Measurements from ENCODE around the gene DOCK2.

The DOCK2 gene

DNA sequence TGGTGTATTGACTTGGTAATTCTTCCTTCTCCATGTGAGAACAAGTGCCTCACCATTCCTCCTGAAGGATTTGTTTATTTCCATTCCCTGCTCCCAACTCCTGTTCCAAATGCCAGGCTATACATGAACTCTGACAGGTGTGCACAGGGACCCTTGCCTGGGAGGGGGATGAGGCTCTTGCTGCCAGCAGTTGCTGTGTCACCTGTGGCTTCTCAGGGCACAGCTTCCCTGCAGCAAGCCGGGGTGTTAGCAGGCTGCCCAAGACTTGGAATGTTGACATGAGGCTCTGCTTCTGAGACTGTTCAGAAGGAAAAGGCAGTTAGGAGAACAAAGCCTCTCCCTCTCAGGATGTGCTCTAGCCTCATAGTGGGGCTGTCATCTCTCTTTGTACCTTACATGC lies 131.3 kb downstream of the DOCK2 start:
- Mint-ChIP-seq H3K27me3 (no peaks in the 10 kb centered on the region), H3K36me3 (peaks cover 66% of the 10 kb centered on the region), H3K4me1 (peaks cover 19% of the 10 kb centered on the region), H3K4me3 (no peak overlapping the region), H3K9me3 (peaks cover 1% of the 10 kb centered on the region), H3K27ac (no peak overlapping the region)
- ATAC-seq (ENCODE audit: low read depth): no peak
- DNase-seq (ENCODE audit: low spot score in 2 of 2): no peak

DNA sequence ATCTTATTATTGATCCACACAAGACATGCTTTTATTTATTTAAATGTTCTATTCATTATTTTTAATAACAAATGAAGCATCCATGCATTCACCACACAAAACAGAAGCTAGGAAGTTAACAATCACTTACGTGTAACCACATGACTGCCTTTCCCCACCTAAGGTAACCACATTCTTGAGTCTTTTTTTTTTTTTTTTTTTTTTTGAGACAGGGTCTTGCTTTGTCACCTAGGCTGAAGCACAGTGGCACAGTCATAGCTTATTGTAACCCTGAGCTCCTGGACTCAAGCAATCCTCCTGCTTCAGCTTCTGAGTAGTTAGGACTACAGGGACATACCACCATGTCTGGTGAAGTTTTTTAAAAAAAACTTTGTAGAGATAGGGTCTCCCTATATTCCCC lies 133.0 kb downstream of the DOCK2 start:
- DNase-seq (ENCODE audit: low spot score in 2 of 2) (no peak), ATAC-seq (ENCODE audit: low read depth) (no peak)
- Mint-ChIP-seq H3K27me3 (no peaks in the 10 kb centered on the region), H3K4me1 (peaks cover 17% of the 10 kb centered on the region), H3K9me3 (peaks cover 1% of the 10 kb centered on the region), H3K27ac (no peak overlapping the region), H3K4me3 (no peak overlapping the region), H3K36me3 (peaks cover 57% of the 10 kb centered on the region)

DNA sequence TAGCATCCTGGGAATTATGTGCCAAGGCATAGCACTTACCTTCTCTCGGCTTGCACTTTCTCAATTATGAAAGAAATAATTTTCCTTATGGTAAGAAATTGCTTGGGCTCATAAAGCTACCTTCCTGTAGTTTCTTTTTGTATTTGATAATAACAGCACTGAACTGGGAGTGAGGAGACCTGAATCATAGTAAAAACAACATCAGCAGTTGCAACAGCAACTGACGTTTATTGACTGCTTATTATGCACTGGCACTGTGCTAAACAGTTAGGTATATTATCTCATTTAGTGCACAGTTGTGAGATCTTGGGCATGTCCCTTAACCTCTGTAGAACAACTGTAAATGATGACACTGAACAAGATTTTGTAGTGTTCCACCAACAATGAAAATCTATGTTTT lies 135.2 kb downstream of the DOCK2 start:
- peaks cover 51% of the 10 kb centered on the region for H3K36me3 Mint-ChIP-seq
- no peak for ATAC-seq (ENCODE audit: low read depth)

DNA sequence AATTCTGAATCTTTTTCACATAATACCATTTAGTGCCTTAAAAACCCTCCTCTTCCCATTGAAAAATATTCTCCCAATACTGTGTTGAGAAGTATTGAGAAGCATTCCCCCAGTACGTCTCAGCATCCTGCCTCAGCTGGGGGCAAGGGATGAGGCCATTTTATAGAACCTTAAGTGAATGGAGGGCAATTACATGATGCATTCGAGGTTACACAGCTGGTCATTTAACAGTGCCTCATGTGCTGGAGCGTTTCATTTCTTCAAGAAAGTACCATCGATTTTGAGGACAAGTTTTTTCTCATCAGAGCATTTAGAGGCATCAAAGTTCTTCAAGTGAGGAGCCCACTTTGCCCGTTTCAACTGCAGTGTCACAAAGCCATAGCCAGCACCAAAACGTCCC lies 135.6 kb downstream of the DOCK2 start:
- H3K36me3 Mint-ChIP-seq: peaks cover 50% of the 10 kb centered on the region
- no peak overlapping the region for H3K4me3 Mint-ChIP-seq
- DNase-seq (ENCODE audit: low spot score in 2 of 2) (no peak), ATAC-seq (ENCODE audit: low read depth) (no peak)
- H3K9me3 Mint-ChIP-seq: no peaks in the 10 kb centered on the region
- H3K27me3 Mint-ChIP-seq: no peaks in the 10 kb centered on the region
- no peak overlapping the region for H3K27ac Mint-ChIP-seq
- H3K4me1 Mint-ChIP-seq: peaks cover 14% of the 10 kb centered on the region

More for the DNA sequence above, 135.2 kb downstream of the DOCK2 start:
- Mint-ChIP-seq H3K9me3 (no peaks in the 10 kb centered on the region), H3K4me3 (no peak overlapping the region), H3K27me3 (no peaks in the 10 kb centered on the region), H3K27ac (no peak overlapping the region), H3K4me1 (peaks cover 11% of the 10 kb centered on the region)
- no peak for DNase-seq (ENCODE audit: low spot score in 2 of 2)

DNA sequence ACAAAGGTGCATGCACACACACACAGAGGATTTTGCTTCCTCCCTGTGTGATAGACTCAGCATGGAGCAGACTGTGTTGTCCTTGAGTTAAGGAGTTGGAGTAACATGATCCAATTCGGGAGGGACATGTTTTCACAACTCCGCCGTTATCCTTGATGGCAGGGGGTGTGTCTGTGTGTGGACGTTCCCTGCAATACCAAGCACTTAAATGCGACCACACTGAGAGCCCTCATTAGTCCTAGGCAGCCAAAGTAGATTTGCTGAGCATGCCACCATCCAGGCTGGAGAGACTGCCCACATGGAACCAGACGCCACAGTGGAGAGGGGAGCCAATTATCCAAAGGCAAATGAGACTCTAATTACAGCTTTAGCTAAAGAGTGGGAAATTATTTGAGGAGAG lies 140.1 kb downstream of the DOCK2 start:
- Mint-ChIP-seq H3K9me3 (no peaks in the 10 kb centered on the region), H3K27me3 (no peaks in the 10 kb centered on the region), H3K4me3 (no peak overlapping the region), H3K27ac (peak overlapping the region; percentile 47), H3K4me1 (peaks cover 20% of the 10 kb centered on the region), H3K36me3 (peaks cover 38% of the 10 kb centered on the region)
- no peak for DNase-seq (ENCODE audit: low spot score in 2 of 2)
- ATAC-seq (ENCODE audit: low read depth): no peak

DNA sequence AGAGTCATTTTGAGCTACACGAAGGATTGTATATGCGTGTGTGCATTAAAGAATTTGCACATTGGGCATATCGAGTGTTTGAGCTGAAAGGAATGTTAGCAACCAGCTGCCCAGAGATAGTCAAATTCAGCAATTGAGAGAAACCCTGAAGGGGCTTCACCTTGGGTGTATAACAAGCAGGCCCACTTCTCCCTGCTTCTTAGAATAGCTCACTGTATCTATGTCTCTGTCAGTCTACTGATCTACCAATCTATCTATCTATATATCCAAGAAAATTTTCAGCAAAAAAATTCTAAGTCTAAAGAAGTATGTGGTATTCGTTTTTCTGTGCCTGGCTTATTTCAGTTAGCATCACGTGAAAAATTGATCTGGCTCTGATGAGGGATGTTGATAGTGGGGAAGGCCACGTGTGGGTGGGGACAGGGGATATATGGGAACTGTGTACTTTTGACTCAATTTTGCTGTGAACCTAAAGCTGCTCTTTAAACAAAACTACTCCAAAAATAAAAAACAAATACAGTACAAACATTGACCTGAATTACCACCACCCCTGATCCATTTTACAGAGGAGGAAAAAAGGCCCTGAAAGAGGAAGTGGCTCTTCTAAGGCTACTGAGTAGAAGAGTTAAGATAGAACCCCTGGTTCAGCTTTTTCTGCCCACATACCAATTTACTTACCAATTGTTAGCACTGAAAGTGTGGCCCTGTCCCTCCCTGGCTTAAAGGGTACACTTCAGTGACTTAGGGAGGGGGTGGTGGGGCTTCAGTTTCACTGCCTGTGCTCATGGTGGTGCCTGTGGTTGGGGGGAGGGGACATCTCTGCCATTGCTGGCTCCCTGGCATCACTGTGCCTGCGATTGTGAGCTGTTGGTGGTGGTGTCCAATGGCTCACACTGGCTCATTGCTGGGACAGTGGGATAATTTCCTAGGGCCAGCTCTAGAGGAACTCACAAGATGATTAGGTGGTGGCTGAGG lies 141.8 kb downstream of the DOCK2 start:
- ATAC-seq (ENCODE audit: low read depth) (peak; percentile 92), DNase-seq (ENCODE audit: low spot score in 2 of 2) (peak in 1 of 2 donors; percentile 13)
- Mint-ChIP-seq H3K36me3 (peaks cover 27% of the 10 kb centered on the region), H3K27ac (peak overlapping the region; percentile 74), H3K4me3 (no peak overlapping the region), H3K9me3 (no peaks in the 10 kb centered on the region), H3K4me1 (peaks cover 20% of the 10 kb centered on the region), H3K27me3 (no peaks in the 10 kb centered on the region)

DNA sequence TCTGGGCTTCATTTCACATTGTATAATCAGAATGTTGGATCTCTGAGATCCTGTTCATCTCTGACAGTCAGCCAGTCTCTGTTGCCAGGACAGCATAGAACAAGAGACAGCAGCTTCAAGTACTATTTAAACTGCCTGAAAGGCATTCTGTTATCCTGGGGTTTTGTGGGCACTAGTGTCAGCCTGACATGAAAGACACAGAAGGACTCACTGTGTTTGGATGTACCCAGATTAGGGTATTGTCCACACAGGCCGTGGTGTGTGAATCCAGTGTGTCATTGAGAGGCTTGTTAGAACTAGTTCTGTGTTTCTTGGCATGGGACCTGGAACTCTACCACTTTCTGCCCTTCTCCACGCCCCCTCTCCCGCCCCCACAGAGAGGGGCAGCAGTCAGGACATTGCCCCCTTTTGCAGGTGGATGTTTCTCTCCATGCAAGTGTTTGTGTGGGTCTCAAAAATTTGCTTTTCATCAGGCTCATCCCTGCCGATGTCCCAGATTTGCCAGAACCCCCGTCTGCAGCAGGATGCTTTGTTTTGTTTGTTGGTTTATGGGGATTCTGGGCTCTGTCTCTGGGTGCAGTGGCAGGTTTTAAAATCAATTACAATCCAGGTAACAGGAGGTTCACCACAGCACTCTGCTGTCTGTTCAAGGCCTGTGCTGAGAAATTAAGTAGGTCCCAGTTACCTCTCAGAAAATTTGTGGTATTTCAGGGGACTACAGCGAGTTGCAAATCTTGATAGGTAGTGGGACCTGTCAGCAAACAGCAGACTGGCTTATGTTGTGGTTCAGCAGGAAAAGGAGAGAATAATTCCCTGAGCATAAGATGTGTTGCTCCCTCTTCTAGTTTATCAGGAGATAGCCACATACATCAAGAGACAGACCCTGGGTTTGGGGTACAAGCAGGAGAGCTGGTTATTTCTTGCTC lies 144.6 kb downstream of the DOCK2 start:
- ATAC-seq (ENCODE audit: low read depth): no peak
- no peak overlapping the region for H3K4me3 Mint-ChIP-seq

DNA sequence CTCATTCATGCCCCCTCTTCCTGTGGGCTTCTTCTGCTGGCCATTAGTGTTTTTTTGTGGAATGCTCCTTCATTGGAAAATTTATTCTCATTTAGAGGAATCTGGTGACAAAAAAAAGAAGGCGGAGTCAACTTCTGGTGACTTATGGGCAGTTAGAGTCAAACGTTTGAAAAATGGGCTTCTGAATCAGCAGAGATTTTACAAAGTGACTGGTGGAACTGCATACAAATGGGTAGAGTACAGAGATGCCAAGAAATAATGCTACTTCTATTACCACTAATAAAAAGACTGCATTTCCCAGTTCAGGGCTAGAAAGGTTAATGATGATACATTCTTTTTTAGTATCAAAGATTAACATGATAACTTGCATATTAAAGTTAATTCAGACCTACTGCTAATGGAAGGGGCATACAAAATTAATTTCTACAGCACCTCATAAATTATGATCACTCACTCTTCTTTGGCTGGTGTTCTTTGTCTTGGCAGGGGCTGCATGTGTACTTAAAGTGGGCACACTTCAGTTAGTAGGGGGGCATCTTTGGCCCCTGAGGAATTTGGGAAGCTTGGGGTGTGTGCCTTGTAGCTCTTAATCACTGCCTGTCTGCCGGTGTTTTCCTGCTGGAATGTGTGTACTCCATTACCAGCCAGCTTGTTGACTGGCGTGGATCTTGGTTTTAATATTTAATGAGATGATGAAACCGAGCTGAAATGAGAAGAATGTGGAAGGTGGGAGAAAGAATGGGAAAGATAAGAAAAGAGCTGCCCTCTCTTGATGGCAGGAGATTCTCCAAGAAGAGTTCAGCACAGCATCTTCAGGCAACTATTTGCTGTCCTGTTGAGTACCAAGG lies 148.9 kb downstream of the DOCK2 start:
- no peaks in the 10 kb centered on the region for H3K9me3 Mint-ChIP-seq
- no peak overlapping the region for H3K4me3 Mint-ChIP-seq
- no peaks in the 10 kb centered on the region for H3K27me3 Mint-ChIP-seq
- ATAC-seq (ENCODE audit: low read depth) (no peak), DNase-seq (ENCODE audit: low spot score in 2 of 2) (no peak)
- H3K4me1 Mint-ChIP-seq: peaks cover 5% of the 10 kb centered on the region
- peaks cover 41% of the 10 kb centered on the region for H3K36me3 Mint-ChIP-seq
- no peak overlapping the region for H3K27ac Mint-ChIP-seq

More for the DNA sequence above, 144.6 kb downstream of the DOCK2 start:
- Mint-ChIP-seq H3K27ac (no peak overlapping the region), H3K4me1 (peaks cover 20% of the 10 kb centered on the region), H3K36me3 (peaks cover 25% of the 10 kb centered on the region), H3K9me3 (no peaks in the 10 kb centered on the region), H3K27me3 (no peaks in the 10 kb centered on the region)
- DNase-seq (ENCODE audit: low spot score in 2 of 2): no peak

DNA sequence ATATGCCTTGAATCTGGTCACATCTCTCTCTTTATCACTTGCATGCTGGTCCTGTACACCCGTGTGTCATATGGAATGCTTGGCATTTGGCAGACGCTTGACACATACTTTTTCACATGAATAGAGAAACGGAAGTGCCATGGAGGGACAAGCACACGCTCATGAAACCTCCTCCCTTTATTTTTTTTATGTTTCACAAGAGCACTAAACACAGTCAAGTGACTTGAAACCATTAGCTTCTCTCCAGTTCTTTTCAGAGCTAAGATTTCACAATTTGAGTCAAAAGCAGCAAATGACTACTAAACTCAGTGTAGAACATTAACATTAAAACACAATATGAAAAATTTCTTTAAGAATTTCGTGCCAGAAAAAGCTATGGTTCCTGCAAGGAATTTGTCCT lies 151.1 kb downstream of the DOCK2 start:
- H3K27ac Mint-ChIP-seq: peak overlapping the region; percentile 58
- peaks cover 5% of the 10 kb centered on the region for H3K4me1 Mint-ChIP-seq
- H3K9me3 Mint-ChIP-seq: no peaks in the 10 kb centered on the region
- no peak overlapping the region for H3K4me3 Mint-ChIP-seq
- no peak for DNase-seq (ENCODE audit: low spot score in 2 of 2)
- ATAC-seq (ENCODE audit: low read depth): no peak
- peaks cover 42% of the 10 kb centered on the region for H3K36me3 Mint-ChIP-seq
- no peaks in the 10 kb centered on the region for H3K27me3 Mint-ChIP-seq

DNA sequence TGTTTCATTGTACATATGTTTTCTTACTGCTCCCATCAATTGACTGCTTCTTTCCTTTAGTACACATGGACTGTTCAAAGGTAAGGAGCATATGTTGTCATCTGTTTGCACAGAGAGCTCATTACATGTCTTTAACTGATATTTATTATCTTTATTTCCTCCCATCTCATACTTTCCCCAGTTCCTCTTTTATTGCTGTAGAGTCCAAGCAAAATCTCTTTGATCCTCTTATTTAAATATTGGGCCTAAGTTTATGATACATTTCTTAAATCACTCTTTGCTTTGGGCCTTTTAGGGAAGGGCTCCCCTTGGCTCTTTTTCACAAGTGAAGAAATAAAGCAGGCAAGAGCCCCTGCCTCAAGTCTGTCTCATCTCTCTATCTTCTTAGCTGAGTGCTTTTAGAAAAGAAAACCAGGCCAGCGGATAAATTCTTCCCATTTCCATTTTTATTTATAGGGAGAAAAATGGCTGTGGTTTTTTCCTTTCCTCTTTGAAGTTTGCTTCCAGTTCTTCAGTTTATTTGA lies 152.4 kb downstream of the DOCK2 start:
- ATAC-seq (ENCODE audit: low read depth): no peak
- no peak overlapping the region for H3K4me3 Mint-ChIP-seq
- peak overlapping the region; percentile 26 for H3K27ac Mint-ChIP-seq
- H3K36me3 Mint-ChIP-seq: peaks cover 51% of the 10 kb centered on the region
- no peaks in the 10 kb centered on the region for H3K27me3 Mint-ChIP-seq
- no peak for DNase-seq (ENCODE audit: low spot score in 2 of 2)
- H3K4me1 Mint-ChIP-seq: peaks cover 5% of the 10 kb centered on the region
- H3K9me3 Mint-ChIP-seq: no peaks in the 10 kb centered on the region

DNA sequence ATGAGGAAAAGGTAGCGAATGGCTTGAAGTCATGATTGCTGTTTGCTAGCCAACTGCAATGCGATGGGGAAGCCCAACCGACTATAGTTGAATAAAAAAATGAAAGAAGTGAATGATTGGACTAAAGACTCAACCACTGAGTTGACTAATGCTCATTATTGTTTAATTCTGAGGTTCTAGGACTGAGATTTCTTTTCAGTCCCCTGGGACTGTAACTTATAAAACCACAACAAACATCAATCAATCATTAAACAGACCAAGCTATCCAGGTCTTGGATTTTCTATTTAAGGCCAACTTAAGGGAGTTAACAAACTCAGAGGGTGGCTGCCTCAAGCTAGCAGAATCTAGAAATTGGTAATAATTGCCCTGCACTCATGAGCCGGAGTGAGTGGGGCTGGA lies 154.2 kb downstream of the DOCK2 start:
- H3K4me3 Mint-ChIP-seq: no peak overlapping the region
- H3K27me3 Mint-ChIP-seq: no peaks in the 10 kb centered on the region
- no peaks in the 10 kb centered on the region for H3K9me3 Mint-ChIP-seq
- H3K36me3 Mint-ChIP-seq: peaks cover 48% of the 10 kb centered on the region
- peak overlapping the region; percentile 2 for H3K27ac Mint-ChIP-seq
- DNase-seq (ENCODE audit: low spot score in 2 of 2) (no peak), ATAC-seq (ENCODE audit: low read depth) (no peak)
- H3K4me1 Mint-ChIP-seq: peaks cover 5% of the 10 kb centered on the region

DNA sequence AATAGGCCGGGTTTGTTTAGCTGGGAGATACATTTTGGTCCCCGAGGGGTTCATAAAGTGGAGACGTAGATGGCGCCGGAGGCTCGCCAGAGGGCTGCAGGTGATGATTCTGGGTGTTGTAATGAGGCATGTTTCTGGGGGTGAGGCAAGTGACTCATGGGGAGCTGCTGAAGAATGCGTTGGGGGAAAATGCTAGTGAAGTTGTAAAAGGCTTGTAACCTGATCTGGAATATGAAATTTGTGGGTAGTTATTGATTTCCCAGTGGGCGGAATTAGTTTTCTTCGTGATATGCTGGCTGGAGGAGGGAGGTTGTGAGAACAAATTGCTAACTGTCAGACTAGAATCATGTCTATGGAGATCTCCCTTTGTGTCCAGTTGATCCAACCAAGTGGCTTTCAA lies 158.3 kb downstream of the DOCK2 start:
- Mint-ChIP-seq H3K27me3 (no peaks in the 10 kb centered on the region), H3K4me1 (peaks cover 12% of the 10 kb centered on the region), H3K9me3 (no peaks in the 10 kb centered on the region), H3K36me3 (peaks cover 52% of the 10 kb centered on the region), H3K4me3 (no peak overlapping the region), H3K27ac (no peak overlapping the region)
- no peak for ATAC-seq (ENCODE audit: low read depth)
- DNase-seq (ENCODE audit: low spot score in 2 of 2): no peak

DNA sequence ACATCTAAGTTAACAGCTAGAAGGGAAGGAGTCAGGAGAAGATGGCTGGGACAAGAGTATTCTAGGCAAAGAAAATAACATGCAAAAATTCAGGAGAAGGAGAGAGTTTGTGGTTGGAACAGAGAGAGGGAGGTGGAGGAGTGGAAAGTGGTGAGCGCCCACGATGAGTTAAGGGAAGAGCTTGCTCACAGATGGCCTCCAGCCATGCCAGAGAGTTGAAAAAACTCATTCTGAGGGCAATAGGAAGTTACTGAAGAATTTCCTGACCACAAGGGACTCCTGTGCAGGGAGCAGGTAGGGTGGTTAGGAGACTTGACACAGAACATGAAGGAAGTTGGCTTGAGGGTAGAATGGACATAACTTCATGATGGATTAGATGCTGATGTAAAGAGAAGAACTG lies 159.7 kb downstream of the DOCK2 start:
- Mint-ChIP-seq H3K9me3 (no peaks in the 10 kb centered on the region), H3K36me3 (peaks cover 51% of the 10 kb centered on the region), H3K4me1 (peaks cover 14% of the 10 kb centered on the region), H3K27me3 (no peaks in the 10 kb centered on the region), H3K4me3 (no peak overlapping the region), H3K27ac (peak overlapping the region; percentile 32)
- no peak for DNase-seq (ENCODE audit: low spot score in 2 of 2)
- ATAC-seq (ENCODE audit: low read depth): no peak

Data from memory B cell (primary cell).